GM12801 (cell line): ENCODE measurements around the gene C2orf80.
"Not testable (repeated sequence)": the region's sequence is repeated elsewhere in the genome, so short reads cannot be mapped to it uniquely, and the experiment has no call there.

Experiments used
- CTCF ChIP-seq: IDR thresholded peaks from one replicate; pipeline ENCODE4 v1.5.1; 2011; ENCODE audit warnings: control low read depth; ENCODE audit not compliant: insufficient read length; ENCODE audit errors: extremely low read depth

The C2orf80 gene

GRCh38 chr2:208128136-208128535, 61.7 kb downstream of the C2orf80 start:
- no peak for TF ChIP-seq CTCF

- no peak for TF ChIP-seq CTCF
Observed at GRCh38 chr2:208127090-208127489, 62.7 kb downstream of the C2orf80 start.

- TF ChIP-seq CTCF = no peak
Observed at GRCh38 chr2:208125251-208125650, 64.6 kb downstream of the C2orf80 start.

- TF ChIP-seq CTCF = not testable (repeated sequence)
Observed at GRCh38 chr2:208124013-208124715, 65.7 kb downstream of the C2orf80 start, which contains the start of gene CRYGD. TSS of gene CRYGD (minus strand) at chr2:208124524. CDS start at chr2:208124473, 51 bp downstream.

- no peak for TF ChIP-seq CTCF
Observed at GRCh38 chr2:208122248-208122647, 67.6 kb downstream of the C2orf80 start.

- TF ChIP-seq CTCF = no peak
Observed at GRCh38 chr2:208118918-208119317, 70.9 kb downstream of the C2orf80 start.
